Activated naive CD8-positive, alpha-beta T cell treated with anti-CD3 and anti-CD28 coated beads, Interleukin-2, amount 10 ng/mL, durations not matched to agents 7 days and 5 days (primary cell): ENCODE data around the gene SNAP25. TPM values are rescaled to one million over a fixed set of nuclear protein-coding genes. Genes with fewer than 3 reads are reported as not detected.

Experiments
- ATAC-seq: fragments of 150-1000 bp; cut with Tn5 transposase; one replicate; pipeline ENCODE4 v1.10.0; 2021; ENCODE audit warnings: low read depth, moderate library complexity
- POLR2A ChIA-PET: fragments of 350-600 bp; sonication (Branson Sonifier 250); formaldehyde crosslinking; loops from one replicate; lab custom pipeline; 2021; ENCODE audit warnings: antibody characterized with exemption; lab: Charles Lee
- DNase-seq: peaks from one replicate; pipeline ENCODE4 v3.0.0; 2021
- H3K27ac Mint-ChIP-seq: one replicate; pipeline ENCODE4 v1.8.0; 2022; ENCODE audit warnings: mild to moderate bottlenecking, mixed read lengths
- H3K27me3 Mint-ChIP-seq: one replicate; pipeline ENCODE4 v1.8.0; 2022; ENCODE audit warnings: mild to moderate bottlenecking, moderate library complexity, mixed read lengths
- H3K36me3 Mint-ChIP-seq: one replicate; pipeline ENCODE4 v1.8.0; 2021; ENCODE audit warnings: mild to moderate bottlenecking, mixed read lengths
- H3K4me1 Mint-ChIP-seq: one replicate; pipeline ENCODE4 v1.8.0; 2021; ENCODE audit warnings: mixed read lengths
- H3K4me3 Mint-ChIP-seq: one replicate; pipeline ENCODE4 v1.8.0; 2022; ENCODE audit warnings: mild to moderate bottlenecking, moderate library complexity, mixed read lengths
- H3K9me3 Mint-ChIP-seq: one replicate; pipeline ENCODE4 v1.8.0; 2021; ENCODE audit warnings: mixed read lengths
- total RNA-seq, 2 experiments: library from RNA; stranded (reverse); gene quantifications; one replicate each; pipeline ENCODE4 v1.2.3, GENCODE V29; 2021

SNAP25 gene
- total RNA-seq, 2 experiments from 2014 or later = not detected

- POLR2A ChIA-PET = no interaction called here
- Mint-ChIP-seq H3K27me3 (peaks cover 4% of the 10 kb centered on the region), H3K4me1 (no peaks in the 10 kb centered on the region), H3K27ac (no peak overlapping the region), H3K36me3 (no peaks in the 10 kb centered on the region), H3K4me3 (no peak overlapping the region), H3K9me3 (no peaks in the 10 kb centered on the region)
- no peak for ATAC-seq
- DNase-seq = no peak
Measured at GRCh38 chr20:10282979-10283456, 64.4 kb downstream of the SNAP25 start.

GRCh38 chr20:10286356-10286755, 67.7 kb downstream of the SNAP25 start:
- no peaks in the 10 kb centered on the region for H3K9me3 Mint-ChIP-seq
- H3K36me3 Mint-ChIP-seq = no peaks in the 10 kb centered on the region
- H3K27me3 Mint-ChIP-seq = peaks cover 6% of the 10 kb centered on the region
- ATAC-seq (no peak), DNase-seq (no peak)
- POLR2A ChIA-PET = no interaction called here
- no peak overlapping the region for H3K27ac Mint-ChIP-seq
- H3K4me3 Mint-ChIP-seq = no peak overlapping the region
- no peaks in the 10 kb centered on the region for H3K4me1 Mint-ChIP-seq

GRCh38 chr20:10288421-10288820, 69.8 kb downstream of the SNAP25 start:
- Mint-ChIP-seq H3K36me3 (no peaks in the 10 kb centered on the region), H3K27me3 (peaks cover 6% of the 10 kb centered on the region), H3K9me3 (no peaks in the 10 kb centered on the region), H3K4me1 (no peaks in the 10 kb centered on the region), H3K4me3 (no peak overlapping the region), H3K27ac (no peak overlapping the region)
- DNase-seq (no peak), ATAC-seq (no peak)
- POLR2A ChIA-PET = no interaction called here

GRCh38 chr20:10288954-10289646, 70.5 kb downstream of the SNAP25 start:
- ATAC-seq (no peak), DNase-seq (no peak)
- Mint-ChIP-seq H3K9me3 (no peaks in the 10 kb centered on the region), H3K27ac (no peak overlapping the region), H3K4me1 (no peaks in the 10 kb centered on the region), H3K27me3 (peaks cover 6% of the 10 kb centered on the region), H3K36me3 (no peaks in the 10 kb centered on the region), H3K4me3 (no peak overlapping the region)
- POLR2A ChIA-PET = no interaction called here

- no peaks in the 10 kb centered on the region for H3K4me1 Mint-ChIP-seq
- H3K4me3 Mint-ChIP-seq = no peak overlapping the region
- DNase-seq (no peak), ATAC-seq (no peak)
- POLR2A ChIA-PET = no interaction called here
- H3K36me3 Mint-ChIP-seq = no peaks in the 10 kb centered on the region
- no peaks in the 10 kb centered on the region for H3K9me3 Mint-ChIP-seq
- peaks cover 2% of the 10 kb centered on the region for H3K27me3 Mint-ChIP-seq
- no peak overlapping the region for H3K27ac Mint-ChIP-seq
Measured at GRCh38 chr20:10291568-10292248, 73.1 kb downstream of the SNAP25 start.

GRCh38 chr20:10297223-10297622, 78.6 kb downstream of the SNAP25 start:
- peaks cover 4% of the 10 kb centered on the region for H3K27me3 Mint-ChIP-seq
- no peaks in the 10 kb centered on the region for H3K4me1 Mint-ChIP-seq
- POLR2A ChIA-PET = no interaction called here

GRCh38 chr20:10297684-10298240, 79.1 kb downstream of the SNAP25 start:
- no peaks in the 10 kb centered on the region for H3K9me3 Mint-ChIP-seq
- no peak overlapping the region for H3K27ac Mint-ChIP-seq
- POLR2A ChIA-PET = no interaction called here
- H3K36me3 Mint-ChIP-seq = no peaks in the 10 kb centered on the region
- peaks cover 4% of the 10 kb centered on the region for H3K27me3 Mint-ChIP-seq
- no peak for ATAC-seq
- H3K4me1 Mint-ChIP-seq = no peaks in the 10 kb centered on the region
- no peak for DNase-seq
- H3K4me3 Mint-ChIP-seq = no peak overlapping the region

More at GRCh38 chr20:10297223-10297622, 78.6 kb downstream of the SNAP25 start:
- Mint-ChIP-seq H3K9me3 (no peaks in the 10 kb centered on the region), H3K4me3 (no peak overlapping the region), H3K27ac (no peak overlapping the region), H3K36me3 (no peaks in the 10 kb centered on the region)
- no peak for ATAC-seq
- no peak for DNase-seq

GRCh38 chr20:10300582-10301446, 82.2 kb downstream of the SNAP25 start:
- no peak overlapping the region for H3K4me3 Mint-ChIP-seq
- no peak overlapping the region for H3K27ac Mint-ChIP-seq
- no peaks in the 10 kb centered on the region for H3K9me3 Mint-ChIP-seq
- ATAC-seq = no peak
- peaks cover 22% of the 10 kb centered on the region for H3K27me3 Mint-ChIP-seq
- no peaks in the 10 kb centered on the region for H3K4me1 Mint-ChIP-seq
- H3K36me3 Mint-ChIP-seq = no peaks in the 10 kb centered on the region
- DNase-seq = no peak
- POLR2A ChIA-PET = no interaction called here

GRCh38 chr20:10303852-10304251, 85.2 kb downstream of the SNAP25 start:
- Mint-ChIP-seq H3K27me3 (peaks cover 34% of the 10 kb centered on the region), H3K4me3 (no peak overlapping the region), H3K27ac (no peak overlapping the region), H3K4me1 (peaks cover 7% of the 10 kb centered on the region), H3K36me3 (no peaks in the 10 kb centered on the region), H3K9me3 (no peaks in the 10 kb centered on the region)
- ATAC-seq (no peak), DNase-seq (no peak)
- POLR2A ChIA-PET = no interaction called here

- H3K9me3 Mint-ChIP-seq = no peaks in the 10 kb centered on the region
- ATAC-seq (no peak), DNase-seq (no peak)
- H3K27me3 Mint-ChIP-seq = peaks cover 33% of the 10 kb centered on the region
- H3K4me3 Mint-ChIP-seq = no peak overlapping the region
- POLR2A ChIA-PET = no interaction called here
- H3K27ac Mint-ChIP-seq = no peak overlapping the region
- H3K36me3 Mint-ChIP-seq = no peaks in the 10 kb centered on the region
- H3K4me1 Mint-ChIP-seq = peaks cover 7% of the 10 kb centered on the region
Measured at GRCh38 chr20:10304471-10305046, 85.9 kb downstream of the SNAP25 start.

- no peak overlapping the region for H3K4me3 Mint-ChIP-seq
- no peak overlapping the region for H3K27ac Mint-ChIP-seq
- no peaks in the 10 kb centered on the region for H3K36me3 Mint-ChIP-seq
- no peak for ATAC-seq
- H3K9me3 Mint-ChIP-seq = no peaks in the 10 kb centered on the region
- DNase-seq = no peak
- POLR2A ChIA-PET = no interaction called here
- peaks cover 7% of the 10 kb centered on the region for H3K4me1 Mint-ChIP-seq
- H3K27me3 Mint-ChIP-seq = peaks cover 40% of the 10 kb centered on the region
Measured at GRCh38 chr20:10306440-10307358, 88.1 kb downstream of the SNAP25 start.

- no peaks in the 10 kb centered on the region for H3K36me3 Mint-ChIP-seq
- peaks cover 42% of the 10 kb centered on the region for H3K27me3 Mint-ChIP-seq
- DNase-seq (no peak), ATAC-seq (no peak)
- H3K4me3 Mint-ChIP-seq = no peak overlapping the region
- H3K27ac Mint-ChIP-seq = no peak overlapping the region
- H3K4me1 Mint-ChIP-seq = peaks cover 7% of the 10 kb centered on the region
- POLR2A ChIA-PET = no interaction called here
- no peaks in the 10 kb centered on the region for H3K9me3 Mint-ChIP-seq
Measured at GRCh38 chr20:10307359-10307735, 88.7 kb downstream of the SNAP25 start.
